NAMALWA (cell line): Measurements from ENCODE around the gene ZFAND4.
"Not testable (repeated sequence)": the region's sequence is repeated elsewhere in the genome, so short reads cannot be mapped to it uniquely, and the experiment has no call there.

Source experiments
- DNase-seq: peaks from one replicate; pipeline ENCODE4 v3.0.0-alpha.2; 2015; ENCODE audit warnings: low spot score

Gene ZFAND4

DNA sequence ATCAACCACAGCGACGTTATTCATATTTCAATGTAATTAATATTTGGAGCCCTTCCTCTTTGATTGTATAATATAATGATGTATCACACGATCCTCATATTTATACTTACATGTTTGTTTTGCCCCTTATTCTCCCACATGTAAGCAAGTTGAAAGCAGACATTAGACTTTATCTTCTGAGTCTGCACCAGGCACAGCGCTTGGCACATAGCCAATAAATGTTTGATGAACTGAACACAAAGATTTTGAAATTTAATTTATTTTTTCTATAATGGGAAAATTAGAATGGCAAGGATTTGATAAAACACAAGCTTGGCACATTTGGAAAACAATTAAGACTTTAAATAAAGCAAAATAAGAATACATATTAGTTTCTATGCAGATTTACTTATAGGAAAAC lies 31.6 kb downstream of the ZFAND4 start:
- DNase-seq, result no peak

DNA sequence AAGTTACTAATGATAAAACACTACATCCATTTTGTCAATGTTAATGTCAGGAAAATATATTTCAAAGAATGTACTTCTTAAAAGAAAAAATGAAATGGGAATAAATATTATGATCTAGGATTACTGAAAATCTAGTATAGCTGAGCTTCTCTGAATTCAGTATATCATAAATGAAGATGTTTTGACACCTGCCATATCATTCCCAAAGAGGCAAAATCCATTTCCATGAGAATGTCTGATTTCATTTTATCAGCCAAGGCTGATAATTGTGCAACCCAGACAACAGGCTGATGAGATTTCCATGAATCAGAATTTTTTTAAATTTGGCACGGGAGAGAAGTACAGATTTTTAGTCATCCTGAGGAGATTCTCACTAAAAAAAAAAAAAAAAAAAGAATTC lies 32.5 kb downstream of the ZFAND4 start:
- DNase-seq, result no peak

- DNase-seq, result no peak
Measured at GRCh38 chr10:45627412-45628048, 45.0 kb downstream of the ZFAND4 start.

GRCh38 chr10:45625879-45626278 lies 46.7 kb downstream of the ZFAND4 start:
- DNase-seq, result no peak

DNA sequence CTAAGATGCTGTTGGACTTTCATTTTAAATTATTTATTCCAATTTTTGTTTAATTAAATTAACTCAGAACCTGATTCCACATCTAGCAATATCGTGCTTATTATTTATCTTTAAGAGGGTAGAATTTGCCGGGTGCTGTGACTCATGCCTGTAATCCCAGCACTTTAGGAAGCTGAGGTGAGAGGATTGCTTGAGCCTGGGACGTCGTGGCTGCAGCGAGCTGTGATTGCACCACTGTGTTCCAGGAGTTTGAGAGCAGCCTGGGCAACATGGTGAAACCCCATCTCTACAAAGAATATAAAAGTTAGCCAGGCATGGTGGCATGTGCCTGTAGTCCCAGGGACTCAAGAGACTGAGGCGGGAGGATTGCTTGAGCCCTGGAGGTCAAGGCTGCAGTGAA lies 47.8 kb downstream of the ZFAND4 start:
- DNase-seq, result no peak

- DNase-seq, result no peak
Measured at GRCh38 chr10:45614869-45615268, 57.7 kb downstream of the ZFAND4 start.

DNA sequence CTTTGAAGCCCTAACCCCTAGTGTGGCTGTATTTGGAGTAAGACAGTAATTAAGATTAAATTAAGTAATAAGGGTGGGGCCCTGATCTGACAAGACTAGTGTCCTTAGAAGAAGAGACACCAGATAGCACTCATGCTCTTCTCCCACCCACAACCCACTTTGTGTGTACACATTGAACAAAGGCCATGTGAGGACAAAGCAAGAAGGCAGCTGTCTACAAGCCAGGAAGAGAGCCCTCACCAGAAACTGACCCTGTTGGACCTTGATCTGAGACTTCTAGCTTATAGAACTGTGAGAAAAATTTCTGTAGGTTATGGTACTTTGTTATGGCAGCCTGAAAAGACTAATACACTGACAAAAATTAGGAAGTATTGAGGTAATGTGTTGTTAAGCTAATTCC lies 59.8 kb downstream of the ZFAND4 start:
- no peak for DNase-seq

- no peak for DNase-seq
Measured at GRCh38 chr10:45608052-45608451, 64.5 kb downstream of the ZFAND4 start.

DNA sequence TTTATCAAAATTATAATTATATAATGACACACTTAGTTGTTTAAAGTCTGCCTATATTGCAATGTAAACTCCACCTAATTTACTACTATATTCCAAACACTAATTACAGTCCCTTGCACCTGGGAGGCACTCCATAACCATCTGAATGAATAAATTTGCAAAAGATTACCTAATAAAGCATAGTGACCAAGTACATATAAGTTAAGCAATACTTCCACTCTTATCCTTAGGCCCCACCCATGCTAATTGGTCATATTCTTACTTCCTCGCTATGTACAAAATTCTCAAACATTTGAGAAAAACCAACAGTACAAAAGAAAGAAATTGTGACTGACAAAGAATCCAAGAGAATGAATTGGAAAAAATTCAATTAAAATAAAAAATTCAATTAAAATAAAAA lies 65.3 kb downstream of the ZFAND4 start:
- no peak for DNase-seq

DNA sequence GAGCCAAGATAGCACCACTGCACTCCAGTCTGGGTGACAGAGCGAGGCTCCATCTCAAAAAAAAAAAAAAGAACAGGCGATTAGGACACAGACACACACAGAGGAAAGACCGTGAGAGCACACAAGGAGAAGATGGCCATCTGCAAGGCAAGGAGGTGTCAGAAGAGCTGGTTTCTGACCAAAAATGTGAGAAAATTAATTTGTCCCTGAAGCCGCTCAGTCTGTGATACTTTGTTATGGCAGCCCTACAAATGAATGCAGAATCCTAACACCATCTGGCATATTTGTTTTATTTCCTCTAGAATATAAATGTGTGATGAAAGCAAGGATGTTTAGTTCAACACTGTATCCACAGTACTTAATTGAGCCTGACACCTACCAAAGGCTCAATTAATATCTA lies 69.7 kb downstream of the ZFAND4 start:
- no peak for DNase-seq

- no peak for DNase-seq
Measured at GRCh38 chr10:45602082-45602730, 70.4 kb downstream of the ZFAND4 start.

DNA sequence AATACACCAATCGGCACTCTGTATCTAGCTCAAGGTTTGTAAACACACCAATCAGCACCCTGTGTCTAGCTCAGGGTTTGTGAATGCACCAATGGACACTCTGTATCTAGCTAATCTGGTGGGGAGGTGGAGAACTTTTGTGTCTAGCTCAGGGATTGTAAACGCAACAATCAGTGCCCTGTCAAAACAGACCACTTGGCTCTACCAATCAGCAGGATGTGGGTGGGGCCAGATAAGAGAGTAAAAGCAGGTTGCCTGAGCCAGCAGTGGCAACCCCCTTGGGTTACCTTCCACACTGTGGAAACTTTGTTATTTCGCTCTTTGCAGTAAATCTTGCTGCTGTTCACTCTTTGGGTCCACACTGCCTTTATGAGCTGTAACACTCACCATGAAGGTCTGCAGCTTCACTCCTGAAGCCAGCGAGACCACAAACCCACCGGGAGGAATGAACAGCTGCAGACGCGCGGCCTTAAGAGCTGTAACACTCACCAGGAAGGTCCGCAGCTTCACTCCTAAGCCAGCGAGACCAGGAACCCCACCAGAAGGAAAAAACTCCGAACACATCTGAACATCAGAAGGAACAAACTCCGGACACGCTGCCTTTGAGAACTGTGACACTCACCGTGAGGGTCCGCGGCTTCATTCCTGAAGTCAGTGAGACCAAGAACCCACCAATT lies 71.2 kb downstream of the ZFAND4 start:
- not testable (repeated sequence) for DNase-seq

GRCh38 chr10:45600337-45601253 lies 72.0 kb downstream of the ZFAND4 start:
- not testable (repeated sequence) for DNase-seq

DNA sequence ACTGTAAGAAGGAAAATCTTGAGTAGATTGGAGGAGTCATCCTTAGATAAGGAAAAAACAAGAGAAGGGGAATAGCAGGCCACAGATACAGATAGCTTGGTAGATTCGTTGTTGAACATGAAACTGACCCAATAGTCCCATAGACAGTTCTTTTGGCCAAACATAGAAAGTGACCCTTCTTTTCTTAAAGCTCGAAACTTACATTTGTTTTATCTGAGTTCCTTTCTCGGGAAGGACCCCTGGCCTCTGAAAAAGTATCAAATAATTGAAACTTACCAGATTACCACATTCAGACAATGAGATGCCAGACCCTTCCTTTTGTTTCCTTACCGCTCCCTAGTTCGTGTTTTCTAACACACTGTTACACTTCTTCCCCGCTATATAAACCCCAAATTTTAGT lies 72.9 kb downstream of the ZFAND4 start:
- no peak for DNase-seq

GRCh38 chr10:45599021-45599603 lies 73.5 kb downstream of the ZFAND4 start:
- DNase-seq, result no peak

GRCh38 chr10:45596526-45596925 lies 76.0 kb downstream of the ZFAND4 start:
- DNase-seq, result no peak

GRCh38 chr10:45594276-45595157 lies 78.1 kb downstream of the ZFAND4 start:
- DNase-seq, result peak; percentile 97

DNA sequence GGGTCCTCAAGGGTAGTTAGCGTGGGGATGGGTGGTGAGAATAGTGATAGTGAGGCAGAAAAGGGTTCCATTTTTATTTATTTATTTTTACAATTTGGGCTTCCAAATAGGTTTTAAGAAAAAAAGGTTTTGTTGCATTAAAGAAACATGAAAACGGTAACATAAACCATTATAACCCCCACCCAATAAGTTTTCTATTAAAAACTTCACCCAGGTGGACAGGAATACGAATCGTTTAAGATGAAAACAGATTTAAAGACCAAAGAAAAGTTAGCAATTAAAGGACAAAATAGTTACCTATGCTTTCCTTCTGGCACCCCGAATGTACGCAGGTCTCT lies 78.7 kb downstream of the ZFAND4 start:
- DNase-seq, result no peak

DNA sequence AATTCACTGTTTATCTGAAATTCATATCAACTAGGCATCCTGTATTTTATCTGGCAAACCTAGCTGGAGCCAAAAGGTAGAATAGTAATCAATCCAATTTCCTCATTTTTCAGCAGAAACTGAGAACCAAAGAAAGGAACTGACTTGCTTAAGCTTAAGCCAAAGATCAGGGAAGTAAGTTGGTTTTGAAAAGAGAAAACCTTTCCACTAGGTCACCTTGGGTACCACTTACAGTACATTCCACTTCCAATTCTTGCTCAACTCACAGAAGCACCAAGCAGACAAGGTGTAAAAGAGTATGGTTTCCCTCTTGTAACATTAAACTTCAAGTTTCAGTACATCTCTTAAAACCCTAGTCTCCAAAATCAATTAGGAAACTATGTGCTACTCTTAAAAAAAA lies 79.6 kb downstream of the ZFAND4 start:
- peak; percentile 27 for DNase-seq

DNA sequence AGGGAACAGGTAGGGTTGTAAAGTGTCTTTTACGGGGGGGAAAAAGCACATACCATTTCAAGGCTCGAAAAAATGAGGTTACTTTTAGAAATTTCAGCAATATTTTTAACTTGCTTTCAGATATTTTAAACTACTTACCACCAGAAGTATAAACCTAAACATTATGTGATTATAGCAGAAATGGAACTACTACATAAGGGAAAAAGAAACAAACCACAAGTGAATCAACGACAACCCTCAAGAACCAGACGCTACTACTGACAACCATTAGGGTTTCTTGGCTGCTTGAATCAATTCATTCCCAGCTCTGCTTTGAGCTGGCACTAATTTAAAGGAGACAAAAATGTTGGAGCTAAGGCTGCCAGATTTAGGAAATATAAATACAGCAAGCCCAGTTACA lies 80.1 kb downstream of the ZFAND4 start:
- no peak for DNase-seq

- DNase-seq, result no peak
Measured at GRCh38 chr10:45591280-45591679, 81.3 kb downstream of the ZFAND4 start.
